HG03460 (cell line): ENCODE measurements around the gene NLRC5.
"Not testable (repeated sequence)": the region's sequence is repeated elsewhere in the genome, so short reads cannot be mapped to it uniquely, and the experiment has no call there.

Experiments used
- ATAC-seq: cut with Tn5 transposase; IDR thresholded peaks from one replicate; pipeline ENCODE4 v1.9.1; 2021; ENCODE audit not compliant: unreplicated experiment

Gene NLRC5

GRCh38 chr16:57071081-57071732 is 81.8 kb downstream of the NLRC5 start:
- ATAC-seq = not testable (repeated sequence)

GRCh38 chr16:57071831-57072582 is 82.7 kb downstream of the NLRC5 start:
- ATAC-seq = no peak

GRCh38 chr16:57072616-57073275 is 83.4 kb downstream of the NLRC5 start:
- ATAC-seq = no peak

- no peak for ATAC-seq
These were observed 88.4 kb downstream of the NLRC5 start for GRCh38 chr16:57077714-57078113.

GRCh38 chr16:57081744-57082143 is 92.4 kb downstream of the NLRC5 start:
- ATAC-seq = no peak

- ATAC-seq = no peak
These were observed 93.3 kb downstream of the NLRC5 start for GRCh38 chr16:57082664-57083063.

GRCh38 chr16:57083485-57084126 is 94.2 kb downstream of the NLRC5 start:
- ATAC-seq = no peak

GRCh38 chr16:57084257-57084770 is 95.0 kb downstream of the NLRC5 start:
- peak; percentile 53 for ATAC-seq

GRCh38 chr16:57084996-57085395 is 95.6 kb downstream of the NLRC5 start:
- ATAC-seq = no peak

GRCh38 chr16:57087003-57087402 is 97.6 kb downstream of the NLRC5 start:
- no peak for ATAC-seq

GRCh38 chr16:57089406-57089805 is 100.0 kb downstream of the NLRC5 start:
- ATAC-seq = no peak

GRCh38 chr16:57091200-57091974 is 102.0 kb downstream of the NLRC5 start:
- no peak for ATAC-seq

- ATAC-seq = peak; percentile 41
These were observed 102.8 kb downstream of the NLRC5 start, which contains the start of gene CPNE2 for GRCh38 chr16:57091975-57092785. TSS of gene CPNE2 (plus strand) at chr16:57092583. CDS start at chr16:57110743, 18,160 bp downstream.

GRCh38 chr16:57092786-57093411 is 103.5 kb downstream of the NLRC5 start:
- ATAC-seq = peak; percentile 34

- no peak for ATAC-seq
These were observed 104.6 kb downstream of the NLRC5 start for GRCh38 chr16:57093666-57094564.

GRCh38 chr16:57094911-57095310 is 105.6 kb downstream of the NLRC5 start:
- ATAC-seq = no peak

GRCh38 chr16:57096192-57096591 is 106.8 kb downstream of the NLRC5 start:
- ATAC-seq = no peak

- ATAC-seq = no peak
These were observed 107.4 kb downstream of the NLRC5 start for GRCh38 chr16:57096793-57097192.
